HCT116 (cell line): ENCODE data around the gene IL25.

ENCODE experiments used
- EGR1 ChIP-seq: IDR thresholded peaks from 2 replicates; pipeline ENCODE4 v1.6.1; 2012; ENCODE audit warnings: low read depth
- EZH2 ChIP-seq: fragments of 200-600 bp; sonication (generic); IDR thresholded peaks from 2 replicates; pipeline ENCODE4 v1.6.1; 2017; ENCODE audit warnings: antibody characterized with exemption, mixed run types
- POLR2A ChIP-seq: IDR thresholded peaks from 2 replicates; pipeline ENCODE4 v1.7.0; 2011; ENCODE audit warnings: borderline replicate concordance; ENCODE audit not compliant: insufficient read depth, insufficient read length; ENCODE audit errors: extremely low read depth
- RAD21 ChIP-seq: IDR thresholded peaks from 2 replicates; pipeline ENCODE4 v1.6.1; 2012; ENCODE audit warnings: low read depth, mild to moderate bottlenecking
- TCF7L2 ChIP-seq: IDR thresholded peaks from 2 replicates; pipeline ENCODE4 v1.7.0; 2011; ENCODE audit warnings: borderline replicate concordance, inconsistent platforms; ENCODE audit not compliant: insufficient read depth, insufficient read length; ENCODE audit errors: extremely low read depth
- YY1 ChIP-seq: IDR thresholded peaks from 2 replicates; pipeline ENCODE4 v1.6.1; 2011; ENCODE audit warnings: low read length, low read depth, moderate library complexity, mild to moderate bottlenecking; ENCODE audit not compliant: insufficient replicate concordance; ENCODE audit errors: extremely low read depth
- ZFX ChIP-seq: fragments of 450-650 bp; IDR thresholded peaks from 2 replicates; pipeline ENCODE4 v1.6.1; 2017
- TF ChIP-seq, protein P1 (sequence below): IDR thresholded peaks from 2 replicates; pipeline ENCODE4 v1.6.1; 2012; ENCODE audit warnings: low read depth
- TF ChIP-seq, protein P2 (sequence below), 3 experiments: fragments of 200-600 bp in 1 of 3; sonication (generic) in 1 of 3; IDR thresholded peaks in 2 of 3; conservative IDR thresholded peaks in 1 of 3; 2 replicates each; pipeline ENCODE4 v1.5.1; 2012 to 2017; ENCODE audit warnings: low read depth in 2 of 3, low read length in 2 of 3, antibody characterized with exemption in 1 of 3, borderline replicate concordance in 1 of 3, control low read depth in 1 of 3, mild to moderate bottlenecking in 1 of 3, mixed read lengths in 1 of 3, mixed run types in 1 of 3, moderate library complexity in 1 of 3; ENCODE audit not compliant: insufficient read depth in 1 of 3
- TF ChIP-seq, protein P3 (sequence below): IDR thresholded peaks from 2 replicates; pipeline ENCODE4 v1.6.1; 2012

DNA sequence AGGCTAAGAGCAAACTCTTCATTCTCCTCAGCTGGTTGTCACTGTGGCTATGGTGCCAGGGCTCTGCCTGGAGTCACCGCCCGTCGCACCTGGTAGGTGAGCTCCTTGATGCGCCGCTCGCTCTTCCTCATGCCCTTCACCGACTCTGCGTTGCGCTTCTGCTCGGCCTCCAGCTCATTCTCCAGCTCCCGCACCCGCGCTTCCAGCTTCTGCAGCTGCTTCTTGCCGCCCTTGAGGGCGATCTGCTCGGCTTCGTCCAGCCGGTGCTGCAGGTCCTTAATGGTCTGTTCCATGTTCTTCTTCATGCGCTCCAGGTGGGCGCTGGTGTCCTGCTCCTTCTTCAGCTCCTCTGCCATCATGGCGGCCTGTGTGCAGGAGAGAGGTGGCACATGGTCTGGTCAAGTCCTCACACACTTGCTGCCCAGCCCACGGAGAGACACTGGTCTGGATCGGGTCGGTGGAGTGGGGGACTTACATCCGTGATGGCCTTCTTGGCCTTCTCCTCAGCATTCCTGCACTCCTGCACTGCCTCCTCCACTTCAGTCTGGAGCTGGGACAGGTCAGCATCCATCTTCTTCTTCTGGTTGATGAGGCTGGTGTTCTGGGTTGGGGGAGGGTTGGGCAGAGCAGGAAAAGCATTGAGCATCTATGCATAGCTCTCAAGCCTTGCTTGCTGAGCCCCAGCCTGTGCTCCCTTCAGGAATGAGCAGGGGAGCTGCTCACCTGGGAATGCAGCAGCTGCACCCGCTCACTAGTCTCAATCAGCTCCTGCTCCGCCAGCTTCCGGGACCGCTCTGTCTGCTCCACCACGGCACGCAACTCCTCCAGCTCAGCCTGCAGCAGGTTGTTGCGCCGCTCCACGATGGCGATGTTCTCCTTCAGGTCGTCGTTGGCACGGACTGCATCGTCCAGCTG is 42.6 kb downstream of the IL25 start:
- TF ChIP-seq EZH2 (no peak), YY1 (no peak), POLR2A (no peak), ZFX (no peak), RAD21 (no peak), TCF7L2 (no peak), EGR1 (no peak)
- TF ChIP-seq, protein P1, sequence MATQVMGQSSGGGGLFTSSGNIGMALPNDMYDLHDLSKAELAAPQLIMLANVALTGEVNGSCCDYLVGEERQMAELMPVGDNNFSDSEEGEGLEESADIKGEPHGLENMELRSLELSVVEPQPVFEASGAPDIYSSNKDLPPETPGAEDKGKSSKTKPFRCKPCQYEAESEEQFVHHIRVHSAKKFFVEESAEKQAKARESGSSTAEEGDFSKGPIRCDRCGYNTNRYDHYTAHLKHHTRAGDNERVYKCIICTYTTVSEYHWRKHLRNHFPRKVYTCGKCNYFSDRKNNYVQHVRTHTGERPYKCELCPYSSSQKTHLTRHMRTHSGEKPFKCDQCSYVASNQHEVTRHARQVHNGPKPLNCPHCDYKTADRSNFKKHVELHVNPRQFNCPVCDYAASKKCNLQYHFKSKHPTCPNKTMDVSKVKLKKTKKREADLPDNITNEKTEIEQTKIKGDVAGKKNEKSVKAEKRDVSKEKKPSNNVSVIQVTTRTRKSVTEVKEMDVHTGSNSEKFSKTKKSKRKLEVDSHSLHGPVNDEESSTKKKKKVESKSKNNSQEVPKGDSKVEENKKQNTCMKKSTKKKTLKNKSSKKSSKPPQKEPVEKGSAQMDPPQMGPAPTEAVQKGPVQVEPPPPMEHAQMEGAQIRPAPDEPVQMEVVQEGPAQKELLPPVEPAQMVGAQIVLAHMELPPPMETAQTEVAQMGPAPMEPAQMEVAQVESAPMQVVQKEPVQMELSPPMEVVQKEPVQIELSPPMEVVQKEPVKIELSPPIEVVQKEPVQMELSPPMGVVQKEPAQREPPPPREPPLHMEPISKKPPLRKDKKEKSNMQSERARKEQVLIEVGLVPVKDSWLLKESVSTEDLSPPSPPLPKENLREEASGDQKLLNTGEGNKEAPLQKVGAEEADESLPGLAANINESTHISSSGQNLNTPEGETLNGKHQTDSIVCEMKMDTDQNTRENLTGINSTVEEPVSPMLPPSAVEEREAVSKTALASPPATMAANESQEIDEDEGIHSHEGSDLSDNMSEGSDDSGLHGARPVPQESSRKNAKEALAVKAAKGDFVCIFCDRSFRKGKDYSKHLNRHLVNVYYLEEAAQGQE = no peak
- TF ChIP-seq, protein P2, sequence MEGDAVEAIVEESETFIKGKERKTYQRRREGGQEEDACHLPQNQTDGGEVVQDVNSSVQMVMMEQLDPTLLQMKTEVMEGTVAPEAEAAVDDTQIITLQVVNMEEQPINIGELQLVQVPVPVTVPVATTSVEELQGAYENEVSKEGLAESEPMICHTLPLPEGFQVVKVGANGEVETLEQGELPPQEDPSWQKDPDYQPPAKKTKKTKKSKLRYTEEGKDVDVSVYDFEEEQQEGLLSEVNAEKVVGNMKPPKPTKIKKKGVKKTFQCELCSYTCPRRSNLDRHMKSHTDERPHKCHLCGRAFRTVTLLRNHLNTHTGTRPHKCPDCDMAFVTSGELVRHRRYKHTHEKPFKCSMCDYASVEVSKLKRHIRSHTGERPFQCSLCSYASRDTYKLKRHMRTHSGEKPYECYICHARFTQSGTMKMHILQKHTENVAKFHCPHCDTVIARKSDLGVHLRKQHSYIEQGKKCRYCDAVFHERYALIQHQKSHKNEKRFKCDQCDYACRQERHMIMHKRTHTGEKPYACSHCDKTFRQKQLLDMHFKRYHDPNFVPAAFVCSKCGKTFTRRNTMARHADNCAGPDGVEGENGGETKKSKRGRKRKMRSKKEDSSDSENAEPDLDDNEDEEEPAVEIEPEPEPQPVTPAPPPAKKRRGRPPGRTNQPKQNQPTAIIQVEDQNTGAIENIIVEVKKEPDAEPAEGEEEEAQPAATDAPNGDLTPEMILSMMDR (IDR thresholded peaks at IDR 0.05 in 2 of 3, conservative IDR thresholded peaks at IDR 0.05 in 1 of 3; ENCODE audit: borderline replicate concordance in 1 of 3, insufficient read depth in 1 of 3, low read depth in 2 of 3, low read length in 2 of 3) = no peak
- TF ChIP-seq, protein P3, sequence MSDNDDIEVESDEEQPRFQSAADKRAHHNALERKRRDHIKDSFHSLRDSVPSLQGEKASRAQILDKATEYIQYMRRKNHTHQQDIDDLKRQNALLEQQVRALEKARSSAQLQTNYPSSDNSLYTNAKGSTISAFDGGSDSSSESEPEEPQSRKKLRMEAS = no peak
